ENCODE data around the gene GTSE1. TPM values are rescaled to one million over a fixed set of nuclear protein-coding genes. Genes with fewer than 3 reads are reported as not detected.

The GTSE1 gene
- total and polyA plus RNA-seq, 2 of the 13 experiments (the other 11 are each of a cell fraction or from before 2014, with no cell fraction given) = 10.7 to 13.5 TPM

GRCh38 chr22:46250035-46250782, 46.5 kb upstream of the GTSE1 start, which contains the start of gene CDPF1 (continued):
- TF ChIP-seq SP1 (IDR thresholded peaks at IDR 0.05) (no peak), SP1 (CRISPR knock-in tag; IDR thresholded peaks at IDR 0.05) (peak; percentile 47; the same call in 1 of the 2 replicates), ZNF326 (CRISPR knock-in tag; IDR thresholded peaks at IDR 0.05; ENCODE audit: borderline replicate concordance) (no peak), U2AF1 (optimal IDR thresholded peaks at IDR 0.05; ENCODE audit: low read depth, low read length) (no peak), ZNF614 (CRISPR knock-in tag; IDR thresholded peaks at IDR 0.05; ENCODE audit: borderline replicate concordance) (no peak; the same call in 1 of the 2 replicates), BCLAF1 (IDR thresholded peaks at IDR 0.05) (no peak), TFE3 (CRISPR knock-in tag; IDR thresholded peaks at IDR 0.05) (0 out of 2 replicates have a peak, but pooled peaks have one; percentile 43), TBP (CRISPR knock-in tag; IDR thresholded peaks at IDR 0.05) (no peak; the same call in 1 of the 2 replicates), ZNF264 (CRISPR knock-in tag; IDR thresholded peaks at IDR 0.05) (peak; percentile 89; the same call in 1 of the 2 replicates), NFE2L2 (IDR thresholded peaks at IDR 0.05; ENCODE audit: low read length) (no peak), ETV6 (CRISPR knock-in tag; conservative IDR thresholded peaks at IDR 0.05) (peak; percentile 31; the same call in 1 of the 2 replicates)
- TF ChIP-seq, protein P1, sequence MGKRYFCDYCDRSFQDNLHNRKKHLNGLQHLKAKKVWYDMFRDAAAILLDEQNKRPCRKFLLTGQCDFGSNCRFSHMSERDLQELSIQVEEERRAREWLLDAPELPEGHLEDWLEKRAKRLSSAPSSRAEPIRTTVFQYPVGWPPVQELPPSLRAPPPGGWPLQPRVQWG (CRISPR knock-in tag; IDR thresholded peaks at IDR 0.05; ENCODE audit: borderline replicate concordance, low read depth) = no peak

Measured in HepG2 (cell line).